ENCODE results near the gene IFNA6.
"Not testable (repeated sequence)": the region's sequence is repeated elsewhere in the genome, so short reads cannot be mapped to it uniquely, and the experiment has no call there.

Gene IFNA6

GRCh38 chr9:21350787-21351186, at the start of gene IFNA6:
Gene IFNA6, minus strand, starts transcription at chr9:21350887. Its CDS starts 0 bp downstream, at chr9:21350887.
- DNase-seq, result no peak

- DNase-seq, result peak; percentile 16 to 48 (median 21)
These were observed 49.3 kb upstream of the IFNA6 start for GRCh38 chr9:21399956-21400355.

- no peak for DNase-seq
These were observed 48.3 kb upstream of the IFNA6 start for GRCh38 chr9:21398955-21399489.

GRCh38 chr9:21395778-21396717, 45.4 kb upstream of the IFNA6 start:
- peak; percentile 48 to 74 (median 62) for DNase-seq

GRCh38 chr9:21392270-21392669, 41.6 kb upstream of the IFNA6 start:
- DNase-seq, result peak; percentile 33 to 45 (median 35)

- peak in 2 of 3 donors; percentile 46 to 47 for DNase-seq
These were observed 34.5 kb upstream of the IFNA6 start, which contains the start of gene IFNA2 for GRCh38 chr9:21385131-21385670. Gene IFNA2, minus strand, starts transcription at chr9:21385398. Its CDS starts 69 bp downstream, at chr9:21385329.

GRCh38 chr9:21383627-21384026, 32.9 kb upstream of the IFNA6 start:
- no peak for DNase-seq

GRCh38 chr9:21381448-21382339, 31.0 kb upstream of the IFNA6 start:
- DNase-seq, result peak; percentile 75 to 93 (median 92)

- DNase-seq, result not testable (repeated sequence)
These were observed 20.8 kb upstream of the IFNA6 start for GRCh38 chr9:21371467-21371866.

- DNase-seq, result peak in 1 of 3 donors; percentile 23
These were observed 17.3 kb upstream of the IFNA6 start, which contains the start of gene IFNA13 for GRCh38 chr9:21367957-21368356. Gene IFNA13, minus strand, starts transcription at chr9:21368057. Its CDS starts 47 bp downstream, at chr9:21368010.

- not testable (repeated sequence) for DNase-seq
These were observed 16.5 kb upstream of the IFNA6 start for GRCh38 chr9:21367169-21367568.

- DNase-seq, result no peak
These were observed 11.6 kb upstream of the IFNA6 start for GRCh38 chr9:21362287-21362686.

- peak; percentile 41 to 68 (median 63) for DNase-seq
These were observed 7.1 kb upstream of the IFNA6 start for GRCh38 chr9:21357479-21358460.

- no peak for DNase-seq
These were observed 2.2 kb downstream of the IFNA6 start for GRCh38 chr9:21348430-21348970.

- DNase-seq, result no peak
These were observed 10.0 kb downstream of the IFNA6 start for GRCh38 chr9:21340735-21341134.

- no peak for DNase-seq
These were observed 14.2 kb downstream of the IFNA6 start for GRCh38 chr9:21336457-21336856.

GRCh38 chr9:21334701-21335632, 15.7 kb downstream of the IFNA6 start, which contains the start of gene KLHL9:
Gene KLHL9, minus strand, starts transcription at chr9:21335404. Its CDS starts 545 bp downstream, at chr9:21334859.
- DNase-seq, result peak; percentile 93 to 96 (median 95)

- DNase-seq, result peak in 2 of 3 donors; percentile 24 to 29
These were observed 17.5 kb downstream of the IFNA6 start for GRCh38 chr9:21333226-21333625.

- DNase-seq, result no peak
These were observed 18.8 kb downstream of the IFNA6 start for GRCh38 chr9:21331676-21332402.

Measured in suppressor macrophage treated with lipopolysaccharide for 1 hour (primary cell).